OCI-LY1 (cell line): ENCODE results near the gene CST3.

Experiments
- H2AFZ ChIP-seq: fragments of 200-600 bp; sonication (generic), shearing (Covaris generic); 2 replicates; pipeline ENCODE4 v1.6.0; 2014; ENCODE audit warnings: antibody characterized with exemption, mild to moderate bottlenecking, low read length
- H3F3A ChIP-seq: fragments of 200-600 bp; sonication (generic), shearing (Covaris generic); 2 replicates; pipeline ENCODE4 v1.6.0; 2014; ENCODE audit warnings: mild to moderate bottlenecking, antibody characterized with exemption, low read length, moderate library complexity; ENCODE audit not compliant: insufficient read depth
- H3K27ac ChIP-seq: fragments of 200-600 bp; sonication (generic); 2 replicates; pipeline ENCODE4 v1.5.1; 2014; ENCODE audit warnings: low read length, mixed run types, mild to moderate bottlenecking, low read depth; ENCODE audit not compliant: poor library complexity, severe bottlenecking
- H3K27me3 ChIP-seq: fragments of 200-600 bp; sonication (generic); 2 replicates; pipeline ENCODE4 v1.6.0; 2014; ENCODE audit warnings: antibody characterized with exemption, mild to moderate bottlenecking, low read length, moderate library complexity; ENCODE audit not compliant: insufficient read depth
- H3K36me3 ChIP-seq: fragments of 200-600 bp; sonication (generic); 2 replicates; pipeline ENCODE4 v1.6.1; 2014; ENCODE audit warnings: mild to moderate bottlenecking, antibody characterized with exemption, low read length, moderate library complexity, mixed read lengths; ENCODE audit not compliant: insufficient read depth
- H3K4me1 ChIP-seq: fragments of 200-600 bp; sonication (generic); 2 replicates; pipeline ENCODE4 v1.5.1; 2014; ENCODE audit warnings: mild to moderate bottlenecking, low read length, moderate library complexity; ENCODE audit not compliant: insufficient read depth, severe bottlenecking
- H3K4me2 ChIP-seq: fragments of 200-600 bp; sonication (generic), shearing (Covaris generic); 2 replicates; pipeline ENCODE4 v1.6.1; 2014; ENCODE audit warnings: low read length
- H3K4me3 ChIP-seq: fragments of 200-600 bp; sonication (generic); 2 replicates; pipeline ENCODE4 v1.5.1; 2014; ENCODE audit warnings: low read length, low read depth, mild to moderate bottlenecking, mixed read lengths; ENCODE audit not compliant: poor library complexity, severe bottlenecking
- H3K79me2 ChIP-seq: fragments of 200-600 bp; shearing (Covaris generic); 2 replicates; pipeline ENCODE4 v1.6.1; 2016; ENCODE audit warnings: mixed run types, low read length, mixed read lengths; ENCODE audit not compliant: insufficient read depth
- H3K9ac ChIP-seq: fragments of 200-600 bp; sonication (generic), shearing (Covaris generic); 2 replicates; pipeline ENCODE4 v1.6.1; 2014; ENCODE audit warnings: mild to moderate bottlenecking, low read length, mixed read lengths
- H3K9me2 ChIP-seq: fragments of 200-600 bp; sonication (generic), shearing (Covaris generic); 2 replicates; pipeline ENCODE4 v1.6.1; 2014; ENCODE audit warnings: low read depth, mild to moderate bottlenecking, low read length, mixed read lengths
- H3K9me3 ChIP-seq: fragments of 200-600 bp; shearing (Covaris generic); 2 replicates; pipeline ENCODE4 v1.6.1; 2014; ENCODE audit warnings: low read length, mixed read lengths
- H4K20me1 ChIP-seq: fragments of 200-600 bp; sonication (generic), shearing (Covaris generic); 2 replicates; pipeline ENCODE4 v1.6.0; 2016; ENCODE audit warnings: mild to moderate bottlenecking, low read length; ENCODE audit not compliant: insufficient read depth
- EZH2 ChIP-seq: fragments of 200-600 bp; sonication (generic), shearing (Covaris generic); IDR thresholded peaks from 2 replicates; pipeline ENCODE4 v1.8.0; 2017; ENCODE audit warnings: borderline replicate concordance, mixed run types, mild to moderate bottlenecking, antibody characterized with exemption, low read length, moderate library complexity, mixed read lengths
- TF ChIP-seq, protein P1 (sequence below): fragments of 200-600 bp; sonication (generic), shearing (Covaris generic); IDR thresholded peaks from 2 replicates; pipeline ENCODE4 v1.5.1; 2017; ENCODE audit warnings: mild to moderate bottlenecking, antibody characterized with exemption, low read length, moderate library complexity, mixed read lengths

Gene CST3

GRCh38 chr20:23644164-23644563 is 6.4 kb upstream of the CST3 start:
- no peak overlapping the region for H3K27ac ChIP-seq
- no peaks in the 10 kb centered on the region for H3K79me2 ChIP-seq
- H3K4me3 ChIP-seq, result no peak overlapping the region
- H3K4me2 ChIP-seq, result no peak overlapping the region
- H3K36me3 ChIP-seq, result no peaks in the 10 kb centered on the region
- H3K9ac ChIP-seq, result no peak overlapping the region
- no peak for TF ChIP-seq EZH2
- no peak overlapping the region for H2AFZ ChIP-seq
- H3K4me1 ChIP-seq, result no peaks in the 10 kb centered on the region
- H3K9me2 ChIP-seq, result no peaks in the 10 kb centered on the region
- H3K27me3 ChIP-seq, result no peaks in the 10 kb centered on the region
- H4K20me1 ChIP-seq, result no peaks in the 10 kb centered on the region
- H3K9me3 ChIP-seq, result no peaks in the 10 kb centered on the region
- H3F3A ChIP-seq, result no peaks in the 10 kb centered on the region

DNA sequence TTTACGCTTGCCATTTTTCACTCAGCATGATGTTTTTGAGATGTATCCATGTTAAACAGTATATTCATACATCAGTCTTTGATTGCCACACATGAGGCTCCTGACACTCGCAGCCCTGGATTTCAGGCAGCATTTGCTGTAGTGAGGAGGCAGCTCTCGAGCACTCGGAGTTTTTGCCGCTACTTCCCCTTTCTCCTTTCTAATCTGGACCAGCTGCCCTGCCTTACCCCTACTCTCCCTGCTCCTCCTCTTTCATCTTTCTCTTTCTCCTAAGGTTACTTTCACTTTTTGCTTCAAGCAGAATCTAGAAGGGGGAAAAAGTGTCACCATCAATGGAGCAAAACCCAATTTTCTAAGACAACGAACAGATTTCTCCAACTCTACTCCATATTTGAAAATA is 5.9 kb upstream of the CST3 start:
- no peak overlapping the region for H3K9ac ChIP-seq
- H4K20me1 ChIP-seq, result no peaks in the 10 kb centered on the region
- no peaks in the 10 kb centered on the region for H3F3A ChIP-seq
- TF ChIP-seq EZH2, result no peak
- TF ChIP-seq, protein P1, sequence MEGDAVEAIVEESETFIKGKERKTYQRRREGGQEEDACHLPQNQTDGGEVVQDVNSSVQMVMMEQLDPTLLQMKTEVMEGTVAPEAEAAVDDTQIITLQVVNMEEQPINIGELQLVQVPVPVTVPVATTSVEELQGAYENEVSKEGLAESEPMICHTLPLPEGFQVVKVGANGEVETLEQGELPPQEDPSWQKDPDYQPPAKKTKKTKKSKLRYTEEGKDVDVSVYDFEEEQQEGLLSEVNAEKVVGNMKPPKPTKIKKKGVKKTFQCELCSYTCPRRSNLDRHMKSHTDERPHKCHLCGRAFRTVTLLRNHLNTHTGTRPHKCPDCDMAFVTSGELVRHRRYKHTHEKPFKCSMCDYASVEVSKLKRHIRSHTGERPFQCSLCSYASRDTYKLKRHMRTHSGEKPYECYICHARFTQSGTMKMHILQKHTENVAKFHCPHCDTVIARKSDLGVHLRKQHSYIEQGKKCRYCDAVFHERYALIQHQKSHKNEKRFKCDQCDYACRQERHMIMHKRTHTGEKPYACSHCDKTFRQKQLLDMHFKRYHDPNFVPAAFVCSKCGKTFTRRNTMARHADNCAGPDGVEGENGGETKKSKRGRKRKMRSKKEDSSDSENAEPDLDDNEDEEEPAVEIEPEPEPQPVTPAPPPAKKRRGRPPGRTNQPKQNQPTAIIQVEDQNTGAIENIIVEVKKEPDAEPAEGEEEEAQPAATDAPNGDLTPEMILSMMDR, result no peak
- H3K27me3 ChIP-seq, result no peaks in the 10 kb centered on the region
- H3K9me3 ChIP-seq, result no peaks in the 10 kb centered on the region
- no peak overlapping the region for H2AFZ ChIP-seq
- H3K27ac ChIP-seq, result no peak overlapping the region
- H3K79me2 ChIP-seq, result no peaks in the 10 kb centered on the region
- no peak overlapping the region for H3K4me3 ChIP-seq
- H3K36me3 ChIP-seq, result no peaks in the 10 kb centered on the region
- no peak overlapping the region for H3K4me2 ChIP-seq
- no peaks in the 10 kb centered on the region for H3K4me1 ChIP-seq
- no peaks in the 10 kb centered on the region for H3K9me2 ChIP-seq

DNA sequence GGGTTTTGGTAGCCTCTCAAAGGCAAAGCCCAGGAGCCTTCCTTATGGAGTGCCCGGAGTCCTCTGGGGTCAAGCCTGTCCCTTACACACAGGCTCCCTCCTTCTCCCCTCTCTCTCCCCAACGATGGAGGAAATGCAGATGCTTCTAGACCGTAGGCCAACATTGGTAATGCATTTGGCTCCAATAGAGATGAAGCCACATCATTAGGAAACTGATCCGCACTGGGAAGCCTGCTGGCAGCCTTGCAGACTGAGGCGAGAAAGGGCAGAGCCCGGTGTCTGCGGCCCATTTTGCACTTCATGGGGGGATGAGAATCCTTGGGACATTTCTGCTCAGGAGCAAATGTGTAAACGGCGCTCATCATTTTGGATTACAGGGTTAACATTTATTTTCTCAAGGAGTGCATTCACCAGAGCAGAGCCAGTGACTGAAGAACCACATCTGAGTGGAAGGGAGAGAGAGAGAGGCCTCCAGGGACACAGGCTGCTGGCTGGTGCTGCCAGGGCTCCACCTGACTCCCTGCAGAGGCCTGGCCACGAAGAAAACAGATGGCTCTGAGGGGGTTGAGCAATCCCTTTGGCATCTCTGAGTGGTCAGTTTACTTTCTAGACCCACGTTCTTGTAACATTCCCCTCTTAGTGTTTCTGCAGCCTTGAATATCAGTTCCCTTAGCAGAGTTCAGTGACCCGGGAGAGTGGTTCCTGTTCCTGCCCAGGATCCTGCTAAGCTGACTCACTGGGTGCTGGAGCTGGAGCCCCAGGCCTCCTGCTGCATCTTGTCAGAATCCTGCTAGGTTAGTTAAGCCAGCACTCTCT is 4.4 kb upstream of the CST3 start:
- no peaks in the 10 kb centered on the region for H3K36me3 ChIP-seq
- no peaks in the 10 kb centered on the region for H4K20me1 ChIP-seq
- no peak overlapping the region for H3K4me2 ChIP-seq
- H3K9me2 ChIP-seq, result no peaks in the 10 kb centered on the region
- no peak overlapping the region for H3K27ac ChIP-seq
- no peaks in the 10 kb centered on the region for H3K79me2 ChIP-seq
- H3F3A ChIP-seq, result no peaks in the 10 kb centered on the region
- TF ChIP-seq, protein P1, result no peak
- TF ChIP-seq EZH2, result no peak
- no peak overlapping the region for H3K9ac ChIP-seq
- no peaks in the 10 kb centered on the region for H3K9me3 ChIP-seq
- no peaks in the 10 kb centered on the region for H3K27me3 ChIP-seq
- no peak overlapping the region for H3K4me3 ChIP-seq
- no peaks in the 10 kb centered on the region for H3K4me1 ChIP-seq
- H2AFZ ChIP-seq, result no peak overlapping the region
